Measurements from ENCODE around the gene GFRA4. TPM values are rescaled to one million over a fixed set of nuclear protein-coding genes. Genes with fewer than 3 reads are reported as not detected.

Gene GFRA4
- total RNA-seq, 1 experiment from 2014 or later, result not detected

GRCh38 chr20:3705491-3705969 is 42.3 kb upstream of the GFRA4 start:
- H3K27me3 ChIP-seq (ENCODE audit: low read length), result no peaks in the 10 kb centered on the region
- ATAC-seq (no peak), DNase-seq (no peak)
- no peak overlapping the region for H3K27ac ChIP-seq (ENCODE audit: low read length)
- H3K79me2 ChIP-seq (ENCODE audit: low read length), result no peaks in the 10 kb centered on the region
- no peak overlapping the region for H3K9ac ChIP-seq (ENCODE audit: low read length)
- H3K9me3 ChIP-seq (ENCODE audit: low read length), result no peaks in the 10 kb centered on the region
- no peaks in the 10 kb centered on the region for H3K36me3 ChIP-seq (ENCODE audit: low read depth, low read length)
- intact Hi-C loops (cut with micrococcal nuclease), result no loop called here
- H4K20me1 ChIP-seq (ENCODE audit: low read length), result no peaks in the 10 kb centered on the region
- TF ChIP-seq, protein P1, sequence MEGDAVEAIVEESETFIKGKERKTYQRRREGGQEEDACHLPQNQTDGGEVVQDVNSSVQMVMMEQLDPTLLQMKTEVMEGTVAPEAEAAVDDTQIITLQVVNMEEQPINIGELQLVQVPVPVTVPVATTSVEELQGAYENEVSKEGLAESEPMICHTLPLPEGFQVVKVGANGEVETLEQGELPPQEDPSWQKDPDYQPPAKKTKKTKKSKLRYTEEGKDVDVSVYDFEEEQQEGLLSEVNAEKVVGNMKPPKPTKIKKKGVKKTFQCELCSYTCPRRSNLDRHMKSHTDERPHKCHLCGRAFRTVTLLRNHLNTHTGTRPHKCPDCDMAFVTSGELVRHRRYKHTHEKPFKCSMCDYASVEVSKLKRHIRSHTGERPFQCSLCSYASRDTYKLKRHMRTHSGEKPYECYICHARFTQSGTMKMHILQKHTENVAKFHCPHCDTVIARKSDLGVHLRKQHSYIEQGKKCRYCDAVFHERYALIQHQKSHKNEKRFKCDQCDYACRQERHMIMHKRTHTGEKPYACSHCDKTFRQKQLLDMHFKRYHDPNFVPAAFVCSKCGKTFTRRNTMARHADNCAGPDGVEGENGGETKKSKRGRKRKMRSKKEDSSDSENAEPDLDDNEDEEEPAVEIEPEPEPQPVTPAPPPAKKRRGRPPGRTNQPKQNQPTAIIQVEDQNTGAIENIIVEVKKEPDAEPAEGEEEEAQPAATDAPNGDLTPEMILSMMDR (conservative IDR thresholded peaks at IDR 0.05; ENCODE audit: low read depth, low read length), result no peak
- TF ChIP-seq EZH2phosphoT487 (IDR thresholded peaks at IDR 0.05; ENCODE audit: borderline replicate concordance, low read length) (no peak), EZH2 (IDR thresholded peaks at IDR 0.05; ENCODE audit: low read length, unreplicated experiment) (no peak)
- H3K4me2 ChIP-seq (ENCODE audit: low read length), result no peak overlapping the region
- BruUV-seq (replicated peaks), result no TSS peak
- no peaks in the 10 kb centered on the region for H3K9me2 ChIP-seq (replicated peaks; ENCODE audit: low read length)
- no peaks in the 10 kb centered on the region for H3K4me1 ChIP-seq (ENCODE audit: insufficient read depth, low read length)
- POLR2A ChIA-PET (ENCODE audit: unreplicated experiment), result no interaction called here
- H2AFZ ChIP-seq (ENCODE audit: low read length), result no peak overlapping the region
- CTCF ChIA-PET, result no interaction called here
- no peaks in the 10 kb centered on the region for H3F3A ChIP-seq (ENCODE audit: low read length, unreplicated experiment)
- no peak overlapping the region for H3K4me3 ChIP-seq (ENCODE audit: low read length)

GRCh38 chr20:3704087-3704486 is 40.9 kb upstream of the GFRA4 start:
- Histone ChIP-seq H3K36me3 (ENCODE audit: low read depth, low read length) (no peaks in the 10 kb centered on the region), H4K20me1 (ENCODE audit: low read length) (no peaks in the 10 kb centered on the region), H3F3A (ENCODE audit: low read length, unreplicated experiment) (no peaks in the 10 kb centered on the region), H3K27ac (ENCODE audit: low read length) (no peak overlapping the region), H3K4me2 (ENCODE audit: low read length) (no peak overlapping the region), H3K9me3 (ENCODE audit: low read length) (no peaks in the 10 kb centered on the region), H2AFZ (ENCODE audit: low read length) (no peak overlapping the region), H3K4me1 (ENCODE audit: insufficient read depth, low read length) (no peaks in the 10 kb centered on the region), H3K4me3 (ENCODE audit: low read length) (no peak overlapping the region), H3K9me2 (replicated peaks; ENCODE audit: low read length) (no peaks in the 10 kb centered on the region), H3K9ac (ENCODE audit: low read length) (no peak overlapping the region), H3K27me3 (ENCODE audit: low read length) (no peaks in the 10 kb centered on the region), H3K79me2 (ENCODE audit: low read length) (no peaks in the 10 kb centered on the region)
- no TSS peak for BruUV-seq (replicated peaks)
- POLR2A ChIA-PET (ENCODE audit: unreplicated experiment), result no interaction called here
- ATAC-seq (no peak), DNase-seq (no peak)
- CTCF ChIA-PET, result interaction anchor here (0.7 kb wide), 1 partner anchor 33 kb away, joined by 3 read pairs; no protein-coding TSS in a partner anchor
- TF ChIP-seq EZH2phosphoT487 (IDR thresholded peaks at IDR 0.05; ENCODE audit: borderline replicate concordance, low read length) (no peak), EZH2 (IDR thresholded peaks at IDR 0.05; ENCODE audit: low read length, unreplicated experiment) (no peak)
- TF ChIP-seq, protein P1 (conservative IDR thresholded peaks at IDR 0.05; ENCODE audit: low read depth, low read length), result no peak
- intact Hi-C loops (cut with micrococcal nuclease), result no loop called here

DNA sequence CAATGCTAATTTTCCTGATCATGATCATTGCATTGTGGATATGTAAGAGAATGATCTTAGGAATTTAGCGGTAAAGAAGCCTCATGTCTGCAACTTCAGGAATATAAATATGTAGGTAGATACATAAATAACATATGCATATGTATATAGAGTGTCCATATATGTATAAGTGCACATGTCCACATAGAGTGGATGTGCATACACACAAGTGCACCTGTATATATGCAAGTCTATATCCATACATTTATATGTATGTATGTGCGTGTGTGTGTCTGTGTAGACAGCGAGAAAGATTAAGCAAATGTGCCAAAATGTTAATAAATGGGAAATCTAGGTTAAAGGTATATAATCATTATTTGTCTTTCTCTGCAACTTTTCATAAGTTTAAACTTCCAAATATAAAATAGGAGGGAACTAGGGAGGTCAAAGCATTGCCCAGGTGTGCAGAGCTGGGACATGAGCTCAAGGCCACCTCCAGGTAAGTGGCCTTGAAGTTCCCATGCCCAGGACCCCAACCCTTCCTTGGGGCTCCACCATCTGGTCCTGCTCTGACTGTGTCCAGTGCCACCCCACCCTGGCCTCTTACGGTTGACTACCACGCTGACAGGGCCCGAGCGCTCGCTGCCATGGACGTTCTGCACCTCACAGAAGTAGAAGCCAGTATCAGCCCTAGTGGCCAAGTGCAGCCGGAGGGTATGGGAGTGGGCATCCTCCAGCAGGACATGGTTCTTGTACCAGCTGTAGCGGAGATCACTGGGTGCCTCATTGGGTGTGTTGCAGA is 39.6 kb upstream of the GFRA4 start:
- H3K4me1 ChIP-seq (ENCODE audit: insufficient read depth, low read length), result no peaks in the 10 kb centered on the region
- H3F3A ChIP-seq (ENCODE audit: low read length, unreplicated experiment), result no peaks in the 10 kb centered on the region
- intact Hi-C loops (cut with micrococcal nuclease), result no loop called here
- no peaks in the 10 kb centered on the region for H3K9me2 ChIP-seq (replicated peaks; ENCODE audit: low read length)
- H3K36me3 ChIP-seq (ENCODE audit: low read depth, low read length), result no peaks in the 10 kb centered on the region
- no peak overlapping the region for H3K9ac ChIP-seq (ENCODE audit: low read length)
- H3K9me3 ChIP-seq (ENCODE audit: low read length), result no peaks in the 10 kb centered on the region
- TF ChIP-seq EZH2 (IDR thresholded peaks at IDR 0.05; ENCODE audit: low read length, unreplicated experiment), result no peak
- no peak overlapping the region for H3K4me3 ChIP-seq (ENCODE audit: low read length)
- no peak overlapping the region for H3K4me2 ChIP-seq (ENCODE audit: low read length)
- no peak overlapping the region for H2AFZ ChIP-seq (ENCODE audit: low read length)
- no peaks in the 10 kb centered on the region for H3K27me3 ChIP-seq (ENCODE audit: low read length)
- no peaks in the 10 kb centered on the region for H4K20me1 ChIP-seq (ENCODE audit: low read length)
- no peak overlapping the region for H3K27ac ChIP-seq (ENCODE audit: low read length)
- DNase-seq (no peak), ATAC-seq (no peak)
- ChIA-PET CTCF (no interaction called here), POLR2A (ENCODE audit: unreplicated experiment) (no interaction called here)
- no TSS peak for BruUV-seq (replicated peaks)
- no peaks in the 10 kb centered on the region for H3K79me2 ChIP-seq (ENCODE audit: low read length)
